NOMO-1 treated with dmso at 0.1 percent for 144 hours (cell line): ENCODE measurements around the gene SIRT7.
"Not testable (repeated sequence)": the region's sequence is repeated elsewhere in the genome, so short reads cannot be mapped to it uniquely, and the experiment has no call there.

Experiments used
- DNase-seq: peaks from one replicate; lab custom pipeline; 2025; ENCODE audit not compliant: unreplicated experiment; lab: John Stamatoyannopoulos, UW

SIRT7 gene

GRCh38 chr17:81921996-81922565 lies 4.1 kb upstream of the SIRT7 start:
- no peak for DNase-seq

- no peak for DNase-seq
Observed at GRCh38 chr17:81921537-81921862, 3.5 kb upstream of the SIRT7 start.

- DNase-seq, result peak; percentile 88
Observed at GRCh38 chr17:81920612-81921536, 2.9 kb upstream of the SIRT7 start.

- no peak for DNase-seq
Observed at GRCh38 chr17:81918832-81919545, 1.0 kb upstream of the SIRT7 start.

- not testable (repeated sequence) for DNase-seq
Observed at GRCh38 chr17:81918333-81918669, 325 bp upstream of the SIRT7 start.

- DNase-seq, result no peak
Observed at GRCh38 chr17:81916234-81917001, 1.6 kb downstream of the SIRT7 start.

- no peak for DNase-seq
Observed at GRCh38 chr17:81915331-81915730, 2.6 kb downstream of the SIRT7 start.

- no peak for DNase-seq
Observed at GRCh38 chr17:81914103-81914850, 3.7 kb downstream of the SIRT7 start.

- DNase-seq, result no peak
Observed at GRCh38 chr17:81913394-81914102, 4.4 kb downstream of the SIRT7 start.

- no peak for DNase-seq
Observed at GRCh38 chr17:81912441-81913309, 5.3 kb downstream of the SIRT7 start.

GRCh38 chr17:81911969-81912368 lies 6.0 kb downstream of the SIRT7 start:
- DNase-seq, result no peak

GRCh38 chr17:81911277-81911961 lies 6.6 kb downstream of the SIRT7 start, which contains the start of gene PCYT2:
Gene PCYT2 (minus strand): TSS chr17:81911399. CDS start chr17:81911355, 44 bp downstream.
- peak; percentile 89 for DNase-seq

- no peak for DNase-seq
Observed at GRCh38 chr17:81910840-81911276, 7.1 kb downstream of the SIRT7 start.

- DNase-seq, result no peak
Observed at GRCh38 chr17:81909966-81910839, 7.8 kb downstream of the SIRT7 start.

GRCh38 chr17:81909231-81909630 lies 8.7 kb downstream of the SIRT7 start:
- no peak for DNase-seq

GRCh38 chr17:81908793-81909192 lies 9.2 kb downstream of the SIRT7 start:
- no peak for DNase-seq
